MCF 10A (cell line): ENCODE measurements around the gene HPN. TPM values are rescaled to one million over a fixed set of nuclear protein-coding genes. Genes with fewer than 3 reads are reported as not detected.
"Not testable (repeated sequence)": the region's sequence is repeated elsewhere in the genome, so short reads cannot be mapped to it uniquely, and the experiment has no call there.

Experiments
- Bru-seq: library from RNA; stranded (reverse); fragments of 400-500 nt; gene quantifications from one replicate; lab custom pipeline; 2021; lab: Mats Ljungman, UMichigan
- BruChase-seq, 2 experiments: library from RNA; stranded (reverse); fragments of 400-500 nt; gene quantifications; one replicate each; lab custom pipeline; 2021; lab: Mats Ljungman, UMichigan
- BruUV-seq: library from RNA; stranded (reverse); fragments of 400-500 nt; replicated peaks from 2 replicates; lab custom pipeline; 2021; lab: Mats Ljungman, UMichigan
- CTCF ChIA-PET: fragments of 300-600 bp; sonication (Branson Sonifier 250); formaldehyde crosslinking; extraction: SDS; loops from one replicate; lab custom pipeline; 2021; ENCODE audit warnings: antibody characterized with exemption, inconsistent platforms; lab: Yijun Ruan, JAX
- POLR2A ChIA-PET: fragments of 300-600, 350-650 bp; sonication (Branson Sonifier 250); formaldehyde crosslinking; extraction: SDS; loops from one replicate; lab custom pipeline; 2020; ENCODE audit warnings: antibody characterized with exemption, inconsistent platforms; lab: Yijun Ruan, JAX
- DNase-seq: peaks from one replicate; pipeline ENCODE4 v3.0.0-alpha.2; 2018; ENCODE audit not compliant: unreplicated experiment
- H3K27ac Mint-ChIP-seq: one replicate; pipeline ENCODE4 v1.8.0; 2022; ENCODE audit warnings: mild to moderate bottlenecking, low read depth, mixed read lengths; ENCODE audit not compliant: unreplicated experiment
- H3K27me3 Mint-ChIP-seq: one replicate; pipeline ENCODE4 v1.8.0; 2022; ENCODE audit warnings: mixed read lengths; ENCODE audit not compliant: insufficient read depth, unreplicated experiment
- H3K36me3 Mint-ChIP-seq: one replicate; pipeline ENCODE4 v1.8.0; 2022; ENCODE audit warnings: mild to moderate bottlenecking, moderate library complexity, mixed read lengths; ENCODE audit not compliant: insufficient read depth, unreplicated experiment
- H3K4me1 Mint-ChIP-seq: one replicate; pipeline ENCODE4 v1.8.0; 2022; ENCODE audit warnings: mixed read lengths; ENCODE audit not compliant: insufficient read depth, unreplicated experiment
- H3K4me3 Mint-ChIP-seq: one replicate; pipeline ENCODE4 v1.8.0; 2022; ENCODE audit warnings: mild to moderate bottlenecking, moderate library complexity, mixed read lengths; ENCODE audit not compliant: unreplicated experiment
- H3K9me3 Mint-ChIP-seq: one replicate; pipeline ENCODE4 v1.8.0; 2022; ENCODE audit warnings: mixed read lengths; ENCODE audit not compliant: unreplicated experiment
- CTCF ChIP-seq: fragments of 200-600 bp; IDR thresholded peaks from one replicate; pipeline ENCODE4 v1.8.0; 2022; ENCODE audit warnings: antibody characterized with exemption, mild to moderate bottlenecking; ENCODE audit not compliant: unreplicated experiment
- intact Hi-C: fragments of 100-400 bp; cut with micrococcal nuclease; formaldehyde crosslinking; loops from 2 replicates; pipeline ENCODE4 v1.14.1; 2022
- long read RNA-seq: library from polyadenylated mRNA; stranded (forward); transcript quantifications from one replicate; pipeline ENCODE4 v2.0.0, GENCODE V29; 2022
- total RNA-seq: library from RNA; stranded (reverse); gene quantifications from 2 replicates; pipeline ENCODE4 v1.2.3, GENCODE V29; 2022

Gene HPN
- total RNA-seq (not detected in 2 replicates), Bru-seq, nascent RNA (not detected), BruChase-seq, experiment 1, labeled RNA remaining after a 6-hour chase (percentile 14 among the genes with signal in this experiment), BruChase-seq, experiment 2, labeled RNA remaining after a 2-hour chase (percentile 12 among the genes with signal in this experiment)
- long read RNA-seq, result 0 reads

- DNase-seq, result no peak
- Mint-ChIP-seq H3K36me3 (no peaks in the 10 kb centered on the region), H3K27me3 (no peaks in the 10 kb centered on the region), H3K27ac (no peak within 1 kb of the TSS), H3K4me1 (no peaks in the 10 kb centered on the region), H3K4me3 (no peak within 1 kb of the TSS), H3K9me3 (no peaks in the 10 kb centered on the region)
- ChIA-PET CTCF (interaction anchor here (0.7 to 6.3 kb wide), 3 partner anchors 15 to 135 kb away, joined by 3 to 75 read pairs (median 42); no protein-coding TSS in a partner anchor), POLR2A (no interaction called here)
- intact Hi-C loops, result no loop called here
- no TSS peak for BruUV-seq
- TF ChIP-seq CTCF, result no peak
Measured at GRCh38 chr19:35041548-35042055, at the start of gene HPN. Gene HPN (plus strand): TSS chr19:35041721. CDS start chr19:35042507, 786 bp downstream.

- POLR2A ChIA-PET, H3K4me3 Mint-ChIP-seq, H3K36me3 Mint-ChIP-seq, H3K9me3 Mint-ChIP-seq, DNase-seq, BruUV-seq, intact Hi-C loops, H3K27ac Mint-ChIP-seq, H3K4me1 Mint-ChIP-seq: not testable (repeated sequence)
- CTCF ChIA-PET, result interaction anchor here (0.7 kb wide), 1 partner anchor 43 kb away, joined by 3 read pairs; no protein-coding TSS in a partner anchor
- H3K27me3 Mint-ChIP-seq, result peaks cover 13% of the 10 kb centered on the region
Measured at GRCh38 chr19:34992582-34992981, 48.9 kb upstream of the HPN start.

DNA sequence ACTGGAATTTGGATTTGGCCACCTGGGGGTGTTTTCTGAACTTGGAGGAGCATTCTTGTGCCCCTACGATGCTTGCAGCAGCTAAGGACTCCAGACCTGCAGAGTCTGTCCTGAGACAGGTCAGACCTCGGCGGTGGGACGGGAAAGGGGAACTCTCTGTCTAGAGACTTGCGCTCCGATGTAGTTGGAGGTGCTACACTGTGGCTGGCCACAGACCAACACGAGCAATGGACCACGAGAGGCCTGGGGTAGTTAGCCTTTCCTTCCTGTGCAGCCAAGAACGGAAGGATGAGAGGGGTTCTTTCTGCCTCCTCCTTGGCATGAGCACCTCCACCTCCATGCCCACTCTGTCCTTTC lies 47.3 kb upstream of the HPN start:
- ChIA-PET CTCF (interaction anchor here (0.9 to 1.2 kb wide), 2 partner anchors 16 to 19 kb away, joined by 3 to 4 read pairs; no protein-coding TSS in a partner anchor), POLR2A (interaction anchor here (0.7 kb wide), 1 partner anchor 12 kb away, joined by 7 read pairs; no protein-coding TSS in a partner anchor)
- no peak overlapping the region for H3K4me3 Mint-ChIP-seq
- DNase-seq, result no peak
- peaks cover 13% of the 10 kb centered on the region for H3K27me3 Mint-ChIP-seq
- intact Hi-C loops, result no loop called here
- H3K9me3 Mint-ChIP-seq, result no peaks in the 10 kb centered on the region
- no peaks in the 10 kb centered on the region for H3K36me3 Mint-ChIP-seq
- BruUV-seq, result no TSS peak
- H3K4me1 Mint-ChIP-seq, result peaks cover 7% of the 10 kb centered on the region
- no peak for TF ChIP-seq CTCF
- H3K27ac Mint-ChIP-seq, result no peak overlapping the region

DNA sequence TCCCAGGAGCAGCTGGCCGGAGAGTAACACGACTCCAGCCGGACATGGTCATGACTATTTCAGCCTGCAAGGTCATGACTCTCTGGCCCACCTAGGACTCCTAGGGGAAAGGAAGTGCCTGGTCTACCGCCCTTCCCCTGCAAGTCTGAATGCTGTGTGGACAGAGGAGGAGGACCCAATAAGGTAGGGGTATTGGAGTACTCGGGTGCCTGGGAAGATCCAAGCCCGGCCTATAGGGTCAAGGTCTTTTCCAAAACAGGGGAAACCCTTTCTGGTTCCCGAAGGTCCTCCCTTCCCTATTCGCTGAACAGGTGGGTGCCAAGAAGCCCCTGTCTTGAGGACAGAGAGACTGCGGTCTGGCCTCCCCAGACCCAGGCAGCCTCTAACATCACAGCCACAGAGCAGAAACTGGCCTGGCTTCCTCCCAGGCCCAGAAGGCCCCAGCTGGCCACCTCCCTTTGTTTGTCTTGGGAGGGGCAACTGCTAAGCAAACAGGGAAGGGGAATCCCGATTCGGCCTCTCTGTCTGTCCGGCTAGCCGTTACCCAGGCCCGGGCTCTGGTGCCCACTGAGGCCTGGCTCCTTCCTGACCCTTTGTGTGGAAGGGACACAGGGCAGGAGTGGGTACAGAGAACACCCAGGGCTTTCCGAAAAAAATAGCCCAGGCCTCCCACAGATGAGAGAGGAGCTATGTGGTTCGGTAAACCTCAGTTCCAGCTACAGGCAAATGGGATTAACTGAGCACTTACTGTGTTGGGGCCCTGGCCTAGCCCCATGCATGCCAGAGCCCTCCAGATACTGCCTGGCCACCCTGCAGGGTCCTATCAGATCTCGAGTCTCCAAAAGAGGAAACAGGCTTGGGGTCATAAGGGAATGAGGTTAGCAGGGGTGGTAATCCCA lies 46.6 kb upstream of the HPN start:
- no TSS peak for BruUV-seq
- CTCF ChIA-PET, result interaction anchor here (0.5 to 1.8 kb wide), 4 partner anchors 11 to 849 kb away, joined by 3 to 7 read pairs (median 4); partner anchors contain the start of gene LGI4
- H3K4me1 Mint-ChIP-seq, result peaks cover 7% of the 10 kb centered on the region

More for the DNA sequence above, 46.6 kb upstream of the HPN start:
- Mint-ChIP-seq H3K27me3 (peaks cover 9% of the 10 kb centered on the region), H3K4me3 (no peak overlapping the region), H3K36me3 (no peaks in the 10 kb centered on the region), H3K9me3 (no peaks in the 10 kb centered on the region), H3K27ac (no peak overlapping the region)
- intact Hi-C loops, result no loop called here
- TF ChIP-seq CTCF, result no peak
- POLR2A ChIA-PET, result no interaction called here
- DNase-seq, result no peak
